ENCODE data around the gene SPAG16.

DNA sequence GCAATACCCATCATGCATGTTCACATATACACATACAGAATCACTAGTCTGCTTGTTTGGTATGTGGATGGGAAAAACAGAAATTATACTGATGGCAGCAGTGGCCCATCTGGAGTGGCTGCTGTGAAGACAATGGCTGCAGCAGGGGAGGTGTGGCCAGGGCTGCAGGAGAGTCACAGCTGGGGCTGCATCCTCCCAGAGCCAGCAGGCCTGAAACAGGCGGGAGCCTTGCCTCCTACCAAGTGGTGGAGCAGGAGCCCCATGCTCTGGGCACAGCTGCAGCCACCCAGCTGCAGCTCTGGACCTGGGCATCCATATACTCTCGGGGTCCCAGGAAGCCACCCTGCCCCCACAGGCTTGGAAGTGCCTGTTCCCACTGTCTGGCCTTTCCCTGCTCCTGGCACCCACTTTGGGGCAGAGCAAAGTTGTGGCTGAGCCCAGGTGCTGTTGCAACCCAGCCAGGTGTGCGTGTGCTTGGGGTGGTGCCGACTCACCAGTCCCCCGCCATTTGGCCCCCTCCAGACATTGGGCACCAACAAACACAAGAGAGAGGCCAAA lies 136.6 kb downstream of the SPAG16 start:
- no peak for TF ChIP-seq POLR2A (IDR thresholded peaks at IDR 0.05)
- TF ChIP-seq, protein P1, sequence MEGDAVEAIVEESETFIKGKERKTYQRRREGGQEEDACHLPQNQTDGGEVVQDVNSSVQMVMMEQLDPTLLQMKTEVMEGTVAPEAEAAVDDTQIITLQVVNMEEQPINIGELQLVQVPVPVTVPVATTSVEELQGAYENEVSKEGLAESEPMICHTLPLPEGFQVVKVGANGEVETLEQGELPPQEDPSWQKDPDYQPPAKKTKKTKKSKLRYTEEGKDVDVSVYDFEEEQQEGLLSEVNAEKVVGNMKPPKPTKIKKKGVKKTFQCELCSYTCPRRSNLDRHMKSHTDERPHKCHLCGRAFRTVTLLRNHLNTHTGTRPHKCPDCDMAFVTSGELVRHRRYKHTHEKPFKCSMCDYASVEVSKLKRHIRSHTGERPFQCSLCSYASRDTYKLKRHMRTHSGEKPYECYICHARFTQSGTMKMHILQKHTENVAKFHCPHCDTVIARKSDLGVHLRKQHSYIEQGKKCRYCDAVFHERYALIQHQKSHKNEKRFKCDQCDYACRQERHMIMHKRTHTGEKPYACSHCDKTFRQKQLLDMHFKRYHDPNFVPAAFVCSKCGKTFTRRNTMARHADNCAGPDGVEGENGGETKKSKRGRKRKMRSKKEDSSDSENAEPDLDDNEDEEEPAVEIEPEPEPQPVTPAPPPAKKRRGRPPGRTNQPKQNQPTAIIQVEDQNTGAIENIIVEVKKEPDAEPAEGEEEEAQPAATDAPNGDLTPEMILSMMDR (IDR thresholded peaks at IDR 0.05) = no peak

Measured in heart left ventricle (tissue), 13 donors.